ENCODE measurements around the gene ZEB2.
"Not testable (repeated sequence)": the region's sequence is repeated elsewhere in the genome, so short reads cannot be mapped to it uniquely, and the experiment has no call there.

ZEB2 gene

GRCh38 chr2:144374163-144374661 lies 145.7 kb downstream of the ZEB2 start:
- DNase-seq, result no peak

- DNase-seq, result no peak
Observed at GRCh38 chr2:144372410-144373080, 147.4 kb downstream of the ZEB2 start.

GRCh38 chr2:144370937-144371584 lies 148.9 kb downstream of the ZEB2 start:
- DNase-seq, result no peak

- no peak for DNase-seq
Observed at GRCh38 chr2:144369416-144369815, 150.5 kb downstream of the ZEB2 start.

- no peak for DNase-seq
Observed at GRCh38 chr2:144366825-144367429, 153.0 kb downstream of the ZEB2 start.

GRCh38 chr2:144364944-144365738 lies 154.8 kb downstream of the ZEB2 start:
- no peak for DNase-seq

- not testable (repeated sequence) for DNase-seq
Observed at GRCh38 chr2:144364247-144364646, 155.7 kb downstream of the ZEB2 start.

GRCh38 chr2:144362401-144362800 lies 157.5 kb downstream of the ZEB2 start:
- no peak for DNase-seq

GRCh38 chr2:144361742-144362141 lies 158.2 kb downstream of the ZEB2 start:
- no peak for DNase-seq

GRCh38 chr2:144359684-144360083 lies 160.2 kb downstream of the ZEB2 start:
- DNase-seq, result no peak

- no peak for DNase-seq
Observed at GRCh38 chr2:144358979-144359541, 160.9 kb downstream of the ZEB2 start.

GRCh38 chr2:144358374-144358964 lies 161.4 kb downstream of the ZEB2 start:
- DNase-seq, result no peak

- DNase-seq, result no peak
Observed at GRCh38 chr2:144357623-144358373, 162.1 kb downstream of the ZEB2 start.

GRCh38 chr2:144356402-144356801 lies 163.5 kb downstream of the ZEB2 start:
- DNase-seq, result no peak

- DNase-seq, result no peak
Observed at GRCh38 chr2:144354953-144355352, 165.0 kb downstream of the ZEB2 start.

GRCh38 chr2:144351687-144352086 lies 168.2 kb downstream of the ZEB2 start:
- DNase-seq, result no peak

GRCh38 chr2:144350151-144350802 lies 169.6 kb downstream of the ZEB2 start:
- DNase-seq, result no peak

- DNase-seq, result no peak
Observed at GRCh38 chr2:144349674-144350073, 170.2 kb downstream of the ZEB2 start.

GRCh38 chr2:144348846-144349245 lies 171.1 kb downstream of the ZEB2 start:
- no peak for DNase-seq

GRCh38 chr2:144346229-144346628 lies 173.7 kb downstream of the ZEB2 start:
- no peak for DNase-seq

GRCh38 chr2:144343145-144343544 lies 176.8 kb downstream of the ZEB2 start:
- DNase-seq, result no peak

All from COR-L47 (cell line).